ENCODE data around the gene PDIA5.

The PDIA5 gene

DNA sequence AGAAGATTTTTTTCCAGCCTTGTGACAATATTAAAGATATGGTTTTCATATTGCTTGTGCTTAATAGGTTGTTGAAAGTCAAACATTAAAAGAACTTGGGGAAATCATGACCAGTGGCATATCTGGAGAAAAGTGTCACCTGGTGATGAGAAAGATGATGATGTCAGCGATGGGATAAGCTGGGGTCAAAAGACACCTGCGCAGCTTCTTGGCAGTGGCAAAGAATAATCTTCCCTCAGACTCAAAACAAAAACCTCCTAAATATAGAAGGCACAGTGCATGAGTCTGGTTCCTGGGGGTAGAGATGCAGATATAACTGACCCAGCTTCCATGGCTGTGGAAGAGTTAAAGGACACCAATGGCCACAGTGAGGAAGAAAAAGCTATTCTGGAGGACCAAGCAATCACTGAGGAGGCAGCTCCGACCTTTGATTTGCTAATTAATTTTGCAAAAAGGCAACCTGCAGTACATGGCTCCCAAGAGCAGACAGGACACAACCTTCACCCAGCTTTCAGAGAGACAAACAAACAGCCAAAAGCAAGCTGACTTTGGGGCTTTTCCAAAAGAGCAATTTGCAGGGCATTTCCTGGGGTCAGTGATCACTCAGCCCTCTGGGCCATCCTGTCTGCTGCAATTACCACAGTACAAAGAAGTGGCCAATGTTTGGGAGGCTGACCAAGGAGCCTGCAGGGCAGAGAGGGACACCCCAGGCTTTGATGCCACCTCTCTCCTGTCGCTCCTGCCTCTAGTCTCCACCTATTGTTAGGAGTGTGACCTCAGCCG is 21.7 kb upstream of the PDIA5 start:
- DNase-seq, result no peak

DNA sequence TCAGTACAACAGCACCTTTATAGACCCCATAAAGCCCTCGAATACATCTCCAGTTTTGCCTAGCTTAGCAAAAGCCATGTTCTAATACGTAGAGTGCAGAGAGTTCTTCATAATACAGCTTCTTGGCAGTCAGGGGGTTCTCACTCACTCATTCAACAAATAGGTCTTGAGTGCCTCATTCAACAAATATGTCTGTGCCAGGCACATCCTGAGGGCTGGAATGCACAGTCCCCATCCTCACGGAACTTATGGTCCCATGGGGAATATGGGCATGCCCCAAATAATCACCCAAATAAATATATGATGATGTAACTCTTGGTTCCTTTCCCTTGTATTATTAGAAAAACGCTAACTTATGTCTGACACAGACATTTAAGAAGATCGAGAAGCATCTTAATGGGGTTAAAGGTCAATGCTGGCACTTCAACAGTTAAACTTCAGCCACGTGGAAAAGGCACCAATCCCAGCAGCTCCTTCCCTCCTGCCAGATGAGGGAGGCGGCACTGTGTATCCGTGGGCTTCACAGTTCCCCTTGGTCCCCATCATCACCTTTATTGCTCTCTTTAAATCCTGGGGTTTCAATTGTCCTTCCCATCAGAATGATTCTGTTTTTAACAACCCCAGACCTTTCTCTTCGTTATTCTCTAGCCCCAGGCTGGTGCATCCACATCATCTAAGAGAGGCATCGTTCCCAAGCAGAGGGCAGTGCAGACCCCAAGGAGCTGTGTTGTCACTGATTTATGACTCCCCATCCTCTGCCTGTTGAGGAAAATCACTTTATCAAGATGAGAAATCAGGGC is 20.4 kb upstream of the PDIA5 start:
- DNase-seq, result no peak

DNA sequence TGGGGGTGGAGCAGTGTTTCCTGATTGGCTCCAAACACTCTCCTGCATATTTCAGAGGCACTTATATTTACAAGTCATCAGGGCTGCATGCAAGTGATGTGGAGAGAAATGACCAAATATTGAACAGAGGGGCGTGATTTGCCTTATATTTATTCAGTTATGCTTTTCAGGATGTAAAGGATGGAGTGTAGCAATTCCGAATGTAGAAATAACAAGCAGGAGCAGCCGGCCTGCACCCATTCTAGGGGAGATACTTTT is 19.8 kb upstream of the PDIA5 start:
- DNase-seq, result no peak

DNA sequence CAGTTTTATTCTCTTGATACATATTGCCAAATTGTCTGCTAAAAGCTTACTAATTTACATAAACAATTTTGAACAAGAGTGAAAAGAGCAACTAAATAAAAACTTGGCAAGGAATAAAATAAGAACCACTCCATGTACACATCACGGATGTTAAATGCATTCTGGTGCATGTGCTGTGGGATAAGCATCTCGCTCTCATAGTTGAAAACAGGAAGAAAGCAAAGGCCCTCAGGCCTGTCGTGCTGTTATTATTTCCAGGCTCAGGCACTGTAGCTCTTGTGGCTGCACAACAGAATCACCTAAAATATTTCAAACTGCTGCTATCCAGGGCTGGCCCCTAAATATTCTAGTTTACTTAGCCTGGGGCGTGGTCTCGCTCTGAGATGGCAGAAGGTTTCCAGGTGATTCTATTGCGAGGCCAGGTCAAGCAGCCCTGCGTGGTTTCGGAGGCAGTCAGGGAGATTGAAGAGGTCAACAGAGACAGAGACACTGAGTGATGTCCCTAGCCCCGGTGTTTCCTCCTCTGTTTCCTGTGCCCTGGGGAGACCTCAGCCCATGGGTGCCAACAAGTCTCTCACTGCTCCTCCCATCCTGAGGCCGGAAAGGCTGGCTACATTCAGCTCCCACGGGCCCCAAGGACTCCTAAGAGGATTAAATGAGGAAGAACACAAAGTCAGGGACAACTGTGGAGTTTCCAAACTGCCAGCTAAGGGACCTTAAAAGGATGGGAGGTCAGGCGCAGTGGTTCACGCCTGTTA is 18.2 kb upstream of the PDIA5 start:
- no peak for DNase-seq

DNA sequence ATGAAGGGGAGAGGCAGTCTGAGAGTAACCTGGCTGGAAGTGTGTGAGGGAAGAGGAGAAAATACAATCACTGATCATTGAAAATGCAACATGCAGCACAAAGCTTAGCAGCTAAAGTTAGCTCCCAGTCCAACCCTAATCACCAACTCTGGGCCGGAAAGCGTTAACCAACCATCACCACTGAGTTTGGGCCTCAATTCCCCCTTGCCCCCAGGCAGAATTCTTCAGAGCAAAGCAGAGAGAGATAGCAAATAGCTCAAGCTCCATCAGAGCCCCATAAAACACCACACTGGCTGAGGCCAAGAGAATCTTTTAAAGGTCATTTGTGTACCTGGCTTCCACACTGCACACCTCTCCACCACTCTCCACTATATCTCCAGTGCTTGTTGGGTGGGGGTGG is 16.2 kb upstream of the PDIA5 start:
- DNase-seq, result no peak

DNA sequence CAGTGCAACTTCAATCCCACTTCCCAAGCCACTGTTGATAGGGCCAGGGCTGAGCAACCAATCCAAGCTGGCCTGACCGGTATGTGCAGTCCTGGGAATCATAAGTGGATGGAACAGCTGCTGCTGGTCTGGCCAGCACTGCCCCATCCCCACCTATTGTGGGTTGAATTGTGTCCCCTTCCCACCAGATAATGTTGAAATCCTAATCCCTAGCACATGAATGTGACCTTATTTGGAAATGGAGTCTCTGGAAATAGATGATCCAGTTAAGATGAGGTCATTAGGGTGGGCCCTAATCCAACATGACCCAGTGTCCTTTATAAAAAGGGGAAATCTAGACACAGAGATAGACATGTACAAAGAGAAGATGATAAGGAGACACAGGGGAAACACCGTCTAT is 13.7 kb upstream of the PDIA5 start:
- no peak for DNase-seq

DNA sequence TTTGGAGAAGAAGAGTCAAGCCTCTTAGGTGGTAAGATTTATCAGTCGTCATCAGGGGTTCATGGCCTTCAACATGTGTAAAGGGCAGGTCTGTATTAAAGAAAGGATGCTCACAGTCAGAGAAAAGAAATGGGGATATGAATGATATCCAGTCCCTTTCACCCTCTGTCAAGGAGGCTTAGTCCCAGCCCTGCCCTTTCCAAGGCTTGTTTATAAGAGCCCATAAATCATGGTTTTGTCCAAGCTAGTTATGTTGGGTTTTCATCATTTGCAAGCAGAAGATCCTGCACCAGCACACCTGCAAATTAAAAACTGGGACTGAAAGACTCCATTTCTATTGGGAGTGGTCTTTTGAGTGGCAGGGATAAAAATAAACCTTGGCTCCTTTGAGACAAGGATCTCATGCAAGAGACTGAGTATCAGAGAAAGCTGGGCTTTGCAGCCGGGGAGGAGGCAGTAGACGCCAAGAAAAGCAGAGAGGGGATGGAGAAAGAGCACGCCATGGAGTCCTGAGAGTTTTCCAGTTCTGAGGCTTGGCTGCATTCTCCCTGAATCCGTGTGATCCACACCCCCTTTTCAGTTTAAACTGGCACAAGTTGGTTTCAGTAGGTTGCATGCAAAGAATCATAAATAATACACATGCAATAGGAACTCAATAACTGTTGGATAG is 12.6 kb upstream of the PDIA5 start:
- no peak for DNase-seq

DNA sequence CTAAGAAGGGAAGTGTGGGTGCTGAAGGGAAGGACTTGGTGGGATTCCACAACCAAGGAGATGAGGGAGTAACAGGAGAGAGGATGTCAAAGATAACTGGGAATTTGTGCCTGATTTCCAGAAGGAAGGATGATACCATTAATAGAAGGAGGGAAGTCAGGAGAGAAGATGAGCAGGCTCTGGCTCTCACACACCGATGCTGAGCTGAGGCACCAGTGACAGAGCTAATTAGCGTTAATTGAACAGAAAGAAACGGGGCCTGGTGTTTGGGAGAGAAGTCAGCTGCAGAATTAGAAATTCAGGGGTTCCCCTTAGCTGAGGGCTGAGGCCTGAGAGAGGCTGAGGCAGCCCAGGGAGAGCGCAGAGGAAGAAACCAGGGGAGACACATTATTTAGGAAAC is 11.9 kb upstream of the PDIA5 start:
- DNase-seq, result no peak

DNA sequence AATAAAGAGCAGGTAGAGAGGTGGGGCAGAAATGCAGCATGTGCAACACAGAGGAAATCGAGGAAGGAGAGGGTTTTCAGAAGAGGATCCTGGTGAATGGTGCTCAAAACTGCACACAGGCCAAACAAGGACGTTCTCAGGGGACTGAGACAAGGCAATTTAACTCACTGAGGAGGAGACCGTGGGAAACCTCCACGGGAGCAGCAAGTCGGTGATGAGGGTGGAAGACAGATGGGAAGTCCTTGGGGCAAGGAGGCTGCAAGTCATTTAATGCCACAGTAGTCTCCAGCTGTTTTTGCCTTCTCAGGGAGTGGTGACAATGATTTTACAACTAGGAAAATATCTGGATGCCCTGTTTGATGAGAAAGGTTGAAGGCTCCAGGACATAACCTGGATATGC is 11.5 kb upstream of the PDIA5 start:
- DNase-seq, result no peak

DNA sequence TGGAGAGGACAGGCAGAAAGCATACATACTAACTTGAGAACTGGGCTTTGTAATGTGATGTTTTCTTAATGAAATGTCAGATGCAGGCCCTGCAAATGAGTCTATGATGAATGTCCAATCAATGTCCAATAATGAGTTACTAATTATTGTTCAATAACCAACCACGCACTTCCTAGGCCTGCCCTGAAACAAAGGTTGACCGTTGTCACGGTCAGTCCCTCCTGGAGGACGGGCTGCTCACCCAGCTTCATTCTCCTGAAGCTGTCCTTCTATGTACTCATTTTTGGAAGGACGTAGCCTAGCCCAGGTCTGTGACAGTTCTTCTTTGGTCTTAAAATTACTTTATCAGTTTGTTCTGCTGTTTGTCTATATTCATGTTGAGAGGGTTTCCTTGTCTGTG is 8.3 kb upstream of the PDIA5 start:
- no peak for DNase-seq

DNA sequence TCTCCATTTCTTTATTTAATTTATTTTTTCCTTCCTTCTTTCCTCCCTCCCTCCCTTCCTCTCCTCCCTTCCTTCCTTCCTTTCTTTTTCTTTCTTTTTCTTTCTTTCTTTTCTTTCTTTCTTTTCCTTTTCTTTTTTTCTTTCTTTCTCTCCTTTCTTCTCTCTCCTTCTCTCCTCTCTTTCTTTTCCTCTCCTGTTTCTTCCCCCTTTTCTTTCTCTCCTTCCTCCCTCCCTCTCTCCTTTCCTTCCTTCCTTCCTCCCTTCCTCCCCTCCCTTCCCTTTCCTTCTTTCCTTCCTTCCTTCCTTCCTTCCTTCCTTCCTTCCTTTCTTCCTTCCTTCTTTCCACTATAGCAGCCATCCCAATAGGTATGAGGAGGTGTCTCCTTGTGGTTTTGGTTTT is 6.8 kb upstream of the PDIA5 start:
- no peak for DNase-seq

DNA sequence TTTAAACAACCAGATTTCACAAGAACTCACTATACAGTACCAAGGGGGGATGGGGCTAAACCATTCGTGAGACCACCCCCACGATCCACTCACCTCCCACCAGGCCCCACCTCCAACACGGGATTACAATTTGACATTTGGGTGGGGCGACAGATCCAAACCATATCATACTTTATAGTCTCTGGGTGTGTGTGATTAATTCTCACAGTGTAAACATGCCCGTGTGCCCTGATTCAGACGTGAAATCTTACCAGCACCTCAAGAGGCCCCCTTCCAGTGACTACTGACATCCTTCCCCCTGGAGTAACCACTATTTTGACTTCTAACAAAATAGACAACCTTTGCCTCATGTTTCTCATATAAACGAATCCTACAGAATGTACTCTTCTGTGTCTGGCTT is 5.0 kb upstream of the PDIA5 start:
- no peak for DNase-seq

DNA sequence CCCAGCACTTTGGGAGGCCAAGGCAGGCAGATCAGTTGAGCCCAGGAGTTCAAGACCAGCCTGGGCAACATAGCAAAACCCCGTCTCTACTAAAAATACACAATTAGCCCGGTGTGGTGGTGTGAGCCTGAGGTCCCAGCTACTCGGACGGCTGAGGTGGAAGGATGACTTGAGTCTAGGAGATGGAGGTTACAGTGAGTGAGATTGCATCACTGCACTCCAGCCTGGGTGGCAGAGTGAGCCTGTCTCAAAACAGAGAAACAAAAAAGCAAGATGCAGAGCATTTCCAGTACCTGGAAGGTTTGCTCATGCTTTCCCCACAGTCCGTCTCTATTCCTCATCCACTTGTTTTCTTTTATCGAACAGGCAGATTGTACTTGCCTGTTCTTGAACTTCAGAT is 3.8 kb upstream of the PDIA5 start:
- no peak for DNase-seq

DNA sequence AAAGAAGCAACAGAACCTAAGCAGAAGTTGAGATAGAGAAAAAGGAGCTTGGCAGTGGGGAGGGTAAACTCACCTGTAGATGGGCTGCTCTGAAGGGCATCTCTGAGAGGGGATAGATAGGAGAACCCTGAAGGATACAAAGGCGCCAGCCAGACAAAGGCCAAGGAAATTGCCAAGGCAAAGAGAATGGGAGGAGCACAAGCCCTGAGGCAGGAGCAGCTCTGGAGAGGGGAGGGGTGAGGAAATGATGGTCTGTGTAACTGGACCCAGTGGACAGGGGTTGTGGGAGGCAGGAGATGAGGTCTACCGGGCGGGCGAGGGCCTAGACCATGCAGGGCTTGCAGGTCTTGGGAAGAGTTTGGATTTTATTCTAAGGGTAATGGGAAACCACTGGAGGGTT is 2.3 kb upstream of the PDIA5 start:
- DNase-seq, result no peak

DNA sequence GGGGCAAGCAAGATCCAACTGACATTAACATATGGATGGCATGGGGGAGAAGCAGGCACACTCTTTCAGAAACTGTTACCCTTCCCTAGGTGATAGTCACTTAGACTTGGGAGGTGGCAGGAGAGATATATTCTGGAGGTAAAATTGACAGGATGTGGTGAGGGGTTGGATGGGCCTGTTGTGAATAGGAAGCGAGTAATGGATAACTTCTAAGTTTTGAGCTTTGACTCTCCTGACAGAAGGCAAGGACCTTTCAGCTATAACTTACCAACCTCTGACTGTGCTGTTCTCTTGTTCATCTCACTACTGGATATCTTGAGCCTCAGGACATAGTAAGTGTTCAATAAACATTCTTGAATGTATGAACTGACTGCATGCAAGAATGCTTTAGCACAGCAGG is 1.9 kb upstream of the PDIA5 start:
- DNase-seq, result no peak

DNA sequence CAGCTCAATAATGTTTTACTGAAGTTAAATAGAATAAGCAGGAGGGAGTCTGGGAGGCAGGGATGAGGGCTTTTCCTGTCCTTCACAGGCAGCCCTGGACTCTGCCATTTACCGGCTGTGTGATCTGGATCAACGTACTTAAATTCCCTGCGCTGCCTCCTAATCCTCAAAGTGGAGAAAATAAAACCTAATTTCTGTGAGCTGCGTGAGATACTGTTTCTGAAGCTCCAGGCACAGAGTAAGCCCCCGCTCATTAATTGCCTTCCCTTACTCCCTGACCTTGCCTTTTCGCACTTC is 278 bp upstream of the PDIA5 start:
- no peak for DNase-seq

DNA sequence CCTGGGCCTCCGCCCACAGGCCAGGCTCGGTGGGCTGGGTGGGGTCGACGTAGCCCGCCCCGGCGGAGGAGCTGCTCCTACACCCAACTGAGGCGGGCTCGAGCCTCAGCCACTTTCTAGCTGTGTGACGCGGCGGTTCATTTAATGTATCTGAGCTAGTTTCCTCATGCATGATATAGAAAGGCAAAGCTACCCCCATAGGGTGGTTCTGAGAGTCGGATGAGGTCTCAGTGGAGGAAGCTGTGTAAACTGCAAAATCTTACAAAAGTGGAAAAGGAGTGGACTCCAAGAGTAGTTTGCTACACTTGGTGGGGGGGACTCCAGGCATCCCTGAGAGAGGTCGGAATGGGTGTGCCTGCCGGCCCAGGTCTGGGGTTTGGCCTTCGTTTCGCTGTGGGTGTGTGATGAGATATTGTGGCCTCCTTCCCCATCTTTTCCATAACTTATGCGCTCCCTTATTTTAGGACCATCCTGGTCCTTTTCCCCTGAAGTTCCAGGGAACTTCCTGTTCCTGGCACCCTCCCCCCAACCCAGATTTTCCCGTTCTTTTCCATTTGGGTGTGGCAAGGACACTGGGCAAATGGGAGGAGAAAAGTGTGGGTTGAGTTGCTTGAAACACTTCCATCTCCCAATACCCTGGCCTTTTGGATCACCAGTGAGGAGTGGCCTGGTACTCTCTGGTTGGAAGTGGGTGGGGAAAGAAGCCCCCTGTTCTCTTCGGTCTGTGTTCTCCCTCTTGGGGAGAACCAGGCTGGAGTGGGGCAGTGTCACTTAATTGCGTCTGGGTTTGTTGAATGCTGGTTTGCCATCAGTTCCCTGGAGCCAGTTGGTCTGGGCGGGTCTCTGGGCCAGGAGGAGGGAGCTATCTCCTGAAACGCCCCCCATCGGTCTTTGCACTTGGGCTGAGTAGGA is 1.1 kb downstream of the PDIA5 start:
- DNase-seq, result no peak

DNA sequence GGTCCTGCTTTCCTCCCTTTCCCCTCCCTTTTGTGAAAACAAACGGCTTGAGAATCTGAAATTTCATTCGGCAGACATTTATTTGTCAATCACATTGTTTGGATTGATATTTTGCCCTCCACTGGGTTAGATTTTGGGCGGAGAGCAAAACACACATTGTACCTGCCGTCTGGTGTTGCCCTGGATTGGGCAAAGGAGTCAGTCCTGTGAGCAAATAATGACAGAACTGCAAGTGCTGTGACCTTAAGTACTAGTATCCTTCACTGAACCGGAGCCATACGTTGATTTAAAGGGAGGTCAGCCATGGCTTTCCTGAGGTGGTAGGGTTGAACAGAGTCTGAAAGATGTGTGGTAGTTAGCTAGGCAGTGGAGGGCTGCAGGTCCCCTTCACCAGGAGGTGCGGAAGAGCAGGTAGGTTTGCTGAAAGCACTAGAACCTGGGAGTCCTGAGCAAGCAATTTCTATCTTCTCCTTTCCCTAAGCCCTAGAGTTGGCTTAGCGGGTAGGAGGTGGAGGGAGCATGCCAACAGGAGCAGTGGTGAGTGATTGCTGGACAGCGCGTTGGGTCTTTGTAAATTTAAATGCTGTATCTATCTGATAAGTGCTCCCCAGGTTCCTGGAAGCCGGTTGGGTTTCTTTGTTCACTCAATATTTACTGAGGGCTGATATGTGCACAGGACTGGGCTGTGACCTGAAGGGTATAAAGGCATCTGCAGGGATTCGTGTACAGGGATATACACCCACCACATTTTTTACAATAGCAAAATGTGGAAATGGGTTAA is 2.0 kb downstream of the PDIA5 start:
- no peak for DNase-seq

DNA sequence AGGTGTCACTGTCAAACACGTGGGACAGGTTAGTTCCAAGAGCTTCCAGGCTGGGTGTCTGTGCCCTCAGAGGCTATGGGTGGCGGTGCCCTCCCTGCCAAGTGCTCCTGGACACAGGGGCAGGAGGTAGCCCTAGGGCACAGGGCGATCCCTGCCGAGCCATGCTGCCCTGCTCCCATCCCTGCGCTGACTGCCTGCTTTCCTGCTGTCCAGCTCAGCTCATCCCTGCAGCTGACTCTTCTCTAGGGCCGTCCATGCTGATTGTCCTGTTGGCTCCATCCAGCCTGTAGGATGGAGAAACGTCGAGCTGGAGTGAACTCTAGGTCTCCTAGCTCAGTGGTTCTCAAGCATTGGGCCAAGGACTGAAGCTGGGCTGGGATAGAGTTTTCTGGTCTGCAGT is 3.7 kb downstream of the PDIA5 start:
- DNase-seq, result no peak

DNA sequence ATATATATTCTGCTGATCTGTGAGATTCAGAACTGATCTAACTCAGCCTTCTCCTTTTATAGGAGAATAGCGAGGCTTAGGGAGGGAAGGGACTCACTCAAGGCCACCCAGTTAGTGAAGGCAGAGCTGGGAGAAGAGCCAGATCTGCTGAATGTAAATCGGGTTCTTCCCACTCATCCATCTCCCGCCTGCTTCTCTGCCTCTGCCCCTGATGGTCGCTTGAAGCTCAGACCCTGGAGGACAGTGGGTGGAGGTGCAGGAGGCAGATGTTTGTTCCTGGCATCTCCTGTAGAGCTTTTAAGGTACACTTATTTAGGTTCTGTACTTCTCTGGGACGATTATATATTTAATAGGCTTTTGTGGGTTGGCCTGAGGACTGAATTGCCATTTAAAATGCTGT is 4.3 kb downstream of the PDIA5 start:
- no peak for DNase-seq

DNA sequence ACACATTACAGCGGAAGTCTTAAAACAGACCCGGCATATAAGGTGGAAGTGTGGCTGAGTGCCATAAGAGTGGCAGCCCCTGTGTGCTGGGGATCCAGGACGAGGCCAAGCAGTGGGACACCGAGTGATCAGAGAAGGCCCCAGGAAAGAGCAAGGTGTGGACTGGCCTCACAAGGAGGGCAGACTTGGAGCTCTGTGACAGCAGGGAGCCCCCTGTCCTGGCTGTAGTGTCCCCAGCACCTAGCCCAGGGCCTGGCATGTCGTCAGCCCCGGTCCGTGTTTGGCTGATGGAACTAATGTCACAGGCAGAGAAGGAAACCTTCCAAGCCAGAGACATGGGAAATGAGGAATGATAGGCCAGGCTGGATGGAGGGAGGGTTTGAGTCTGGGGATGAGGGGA is 4.8 kb downstream of the PDIA5 start:
- no peak for DNase-seq

DNA sequence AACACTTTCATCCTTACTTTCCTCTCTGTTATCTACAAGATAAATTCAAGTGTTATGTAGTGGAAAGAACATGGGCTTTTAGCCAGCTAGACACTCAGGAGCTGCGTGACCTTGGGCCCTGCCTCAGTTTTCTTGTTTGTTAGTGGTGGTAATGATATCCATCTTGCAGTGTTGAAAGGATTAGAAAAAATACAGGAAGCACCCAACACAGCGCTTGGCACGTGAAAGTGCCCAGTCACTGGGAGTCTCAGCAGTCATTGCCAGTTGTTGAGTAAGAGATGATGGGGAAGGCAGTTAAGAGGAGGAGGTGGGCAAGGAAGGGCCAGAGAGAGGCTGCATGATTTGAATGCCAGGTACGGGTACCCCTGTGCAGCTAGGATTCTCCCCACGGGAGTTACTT is 5.3 kb downstream of the PDIA5 start:
- no peak for DNase-seq
